Measurements from ENCODE around the gene LRRC75A.
"Not testable (repeated sequence)": the region's sequence is repeated elsewhere in the genome, so short reads cannot be mapped to it uniquely, and the experiment has no call there.

Gene LRRC75A

DNA sequence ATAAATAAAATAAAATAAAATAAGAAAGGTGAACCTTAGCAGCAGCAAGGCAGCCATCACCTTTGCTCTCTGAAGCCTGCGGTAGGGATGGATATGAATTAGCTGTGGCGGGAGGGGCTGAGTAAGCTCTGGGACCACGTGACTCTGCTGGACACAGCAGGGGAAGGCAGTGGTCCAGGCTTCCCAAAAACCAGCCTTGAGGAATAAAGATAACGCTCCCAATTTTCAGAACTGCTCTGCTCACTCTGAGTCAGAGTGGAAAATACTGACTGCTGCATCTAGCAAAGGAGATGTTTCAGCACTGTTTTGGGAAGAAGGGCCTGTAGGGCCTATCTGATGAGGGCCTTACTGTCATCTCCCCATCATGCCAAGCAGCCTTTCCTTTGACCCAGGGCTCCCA lies 96.1 kb downstream of the LRRC75A start:
- H3K4me3 ChIP-seq (ENCODE audit: low read depth in 1 of 2, low read length in 2 of 2); H3K27ac ChIP-seq (ENCODE audit: low read depth, low read length); H3K9ac ChIP-seq (ENCODE audit: low read depth in 1 of 2, low read length in 2 of 2); H3K9me3 ChIP-seq (ENCODE audit: control insufficient read depth in 1 of 2, low read length in 2 of 2); H3K27me3 ChIP-seq (ENCODE audit: control insufficient read depth in 1 of 2, insufficient read depth in 2 of 2, low read length in 2 of 2); H3K4me1 ChIP-seq (ENCODE audit: control insufficient read depth in 1 of 2, insufficient read depth in 2 of 2, low read length in 2 of 2); H3K36me3 ChIP-seq (ENCODE audit: control insufficient read depth in 1 of 2, insufficient read depth in 2 of 2, low read length in 2 of 2): not testable (repeated sequence)

DNA sequence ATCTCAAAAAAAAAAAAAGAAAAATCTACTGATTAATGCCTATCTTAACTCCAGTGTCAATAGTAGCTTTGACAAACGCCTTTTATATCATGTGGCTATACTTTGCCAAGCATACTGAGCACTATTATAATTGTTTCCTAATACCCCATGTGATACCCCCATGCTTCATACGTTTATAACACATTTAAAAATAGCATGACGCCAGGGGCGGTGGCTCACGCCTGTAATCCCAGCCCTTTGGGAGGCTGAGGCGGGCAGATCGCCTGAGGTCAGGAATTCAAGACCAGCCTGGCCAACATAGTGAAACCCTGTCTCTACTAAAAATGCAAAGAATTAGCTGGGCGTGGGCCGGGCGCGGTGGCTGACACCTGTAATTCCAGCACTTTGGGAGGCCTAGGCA lies 99.5 kb downstream of the LRRC75A start:
- H3K4me3 ChIP-seq (ENCODE audit: low read depth in 1 of 2, low read length in 2 of 2); H3K9me3 ChIP-seq (ENCODE audit: control insufficient read depth in 1 of 2, low read length in 2 of 2); H3K27ac ChIP-seq (ENCODE audit: low read depth, low read length); H3K9ac ChIP-seq (ENCODE audit: low read depth in 1 of 2, low read length in 2 of 2); H3K27me3 ChIP-seq (ENCODE audit: control insufficient read depth in 1 of 2, insufficient read depth in 2 of 2, low read length in 2 of 2); H3K4me1 ChIP-seq (ENCODE audit: control insufficient read depth in 1 of 2, insufficient read depth in 2 of 2, low read length in 2 of 2); H3K36me3 ChIP-seq (ENCODE audit: control insufficient read depth in 1 of 2, insufficient read depth in 2 of 2, low read length in 2 of 2): not testable (repeated sequence)

Data from duodenal mucosa (tissue), 2 donors.